Fibroblast of the conjunctiva (primary cell): ENCODE results near the gene CTPS2.

Experiments
- DNase-seq: peaks from one replicate; pipeline ENCODE4 v3.0.0-alpha.2; 2010; ENCODE audit warnings: low read depth

CTPS2 gene

DNA sequence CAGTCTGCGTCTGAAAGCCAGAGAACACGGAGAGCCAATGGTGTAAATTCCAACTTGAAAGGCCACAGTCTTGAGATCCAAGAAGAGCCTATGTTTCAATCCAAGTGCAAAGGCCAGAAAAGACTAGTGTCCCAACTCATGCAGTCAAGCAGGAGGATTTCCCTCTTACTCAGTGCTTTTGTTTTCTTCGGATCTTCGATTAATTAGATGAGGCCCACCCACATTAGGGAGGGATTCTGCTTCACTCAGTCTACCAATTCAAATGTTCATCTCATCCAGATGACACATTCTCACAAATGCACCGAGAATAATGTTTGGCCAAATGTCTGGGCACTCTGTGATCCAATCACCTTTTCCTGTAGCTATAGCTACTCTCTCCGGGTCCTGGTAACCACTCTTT, 154.0 kb downstream of the CTPS2 start:
- no peak for DNase-seq

DNA sequence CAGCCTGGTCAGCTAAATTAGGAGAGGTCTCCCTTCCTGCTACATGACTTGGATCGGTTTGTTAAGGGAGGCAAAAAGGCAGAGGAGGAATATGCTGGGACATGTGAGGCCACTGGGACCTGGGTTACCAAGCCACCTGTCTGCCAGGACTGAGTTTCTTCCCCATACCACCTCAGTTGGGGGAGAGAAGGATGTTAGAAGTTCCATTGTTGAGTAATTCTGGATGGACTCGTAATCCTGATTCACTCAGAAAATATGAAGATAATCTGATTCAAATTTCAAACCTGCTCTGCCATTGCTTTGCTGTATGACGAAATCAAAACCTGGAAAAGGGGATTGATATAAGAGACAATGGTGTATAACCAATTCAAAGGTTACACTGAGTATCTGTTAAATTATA, 159.9 kb downstream of the CTPS2 start:
- DNase-seq = no peak

DNA sequence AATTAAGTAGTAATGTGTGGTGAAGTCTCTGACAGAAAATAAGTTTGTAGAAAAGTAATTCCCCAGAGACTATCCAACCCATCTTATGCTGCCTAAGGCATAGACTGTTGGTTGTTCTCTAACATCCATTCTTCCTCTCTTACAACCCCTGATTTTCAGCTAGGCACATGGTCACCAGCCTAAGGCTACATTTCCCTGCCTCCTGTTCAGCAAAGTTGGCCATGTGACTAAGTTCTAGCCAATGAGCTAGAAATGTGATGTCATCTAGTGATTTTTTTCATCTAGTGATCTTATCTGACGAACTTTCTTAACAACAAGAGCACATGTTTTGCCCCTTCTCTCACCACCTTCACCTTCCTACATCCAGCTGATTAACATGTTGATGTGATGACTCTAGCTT, 164.8 kb downstream of the CTPS2 start:
- no peak for DNase-seq

DNA sequence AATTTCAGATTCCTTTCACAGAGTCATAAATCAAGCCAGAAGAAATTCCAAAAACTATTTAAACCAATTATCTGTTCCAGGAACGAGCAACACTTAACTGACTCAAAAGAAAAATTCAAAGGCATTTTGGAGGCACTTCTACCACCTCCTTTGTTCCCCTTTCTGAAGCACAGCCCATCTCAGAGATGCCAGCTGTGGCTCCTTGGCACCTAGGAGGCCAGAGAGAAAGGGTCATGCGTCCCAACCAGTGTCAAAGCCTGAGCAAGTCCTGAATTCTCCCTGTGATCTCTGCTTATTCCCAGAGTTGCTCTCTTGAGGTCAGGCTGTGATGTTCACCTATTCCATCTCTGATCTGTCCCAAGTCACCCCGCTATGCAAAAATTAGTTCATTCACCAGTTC, 167.5 kb downstream of the CTPS2 start:
- DNase-seq = no peak
